Kidney (tissue), 14 donors: ENCODE measurements around the gene SMIM5. TPM values are rescaled to one million over a fixed set of nuclear protein-coding genes. Genes with fewer than 3 reads are reported as not detected.

Experiments used
- DNase-seq, 5 donors: peaks; one replicate each; pipeline ENCODE4 v3.0.0-alpha.2; 2013 to 2020
- FAIRE-seq: peaks from 2 replicates; lab custom pipeline; 2012; peaks lifted over from hg19 to GRCh38; lab: Jason Lieb, UNC
- H3K27ac ChIP-seq, 2 donors: one replicate each; pipeline ENCODE4 v1.7.0; 2013; ENCODE audit warnings: low read depth in 2 of 2, low read length in 2 of 2, inconsistent platforms in 1 of 2
- H3K27me3 ChIP-seq: one replicate; pipeline ENCODE4 v1.7.1; 2013; ENCODE audit warnings: low read length, inconsistent platforms; ENCODE audit not compliant: control insufficient read depth, insufficient read depth
- H3K36me3 ChIP-seq, 3 donors: one replicate each; pipeline versions ENCODE4 v1.7.0 to v1.7.1; 2013; ENCODE audit warnings: low read length in 3 of 3, control low read depth in 1 of 3, inconsistent platforms in 1 of 3; ENCODE audit not compliant: insufficient read depth in 3 of 3, control insufficient read depth in 2 of 3
- H3K4me1 ChIP-seq, 3 donors: one replicate each; pipeline versions ENCODE4 v1.7.0 to v1.7.1; 2013; ENCODE audit warnings: low read length in 3 of 3, inconsistent platforms in 1 of 3, low read depth in 1 of 3; ENCODE audit not compliant: control insufficient read depth in 2 of 3, insufficient read depth in 2 of 3
- H3K4me3 ChIP-seq, 3 donors: one replicate each; pipeline versions ENCODE4 v1.7.0 to v1.8.1; 2013; ENCODE audit warnings: low read length in 3 of 3, control low read depth in 1 of 3, inconsistent platforms in 1 of 3
- H3K9ac ChIP-seq, 3 donors: one replicate each; pipeline versions ENCODE4 v1.7.0 to v1.7.1; 2013; ENCODE audit warnings: low read length in 3 of 3, control low read depth in 1 of 3, inconsistent platforms in 1 of 3
- H3K9me3 ChIP-seq, 3 donors: one replicate each; pipeline versions ENCODE4 v1.7.0 to v1.7.1; 2013; ENCODE audit warnings: low read length in 3 of 3, control low read depth in 1 of 3, inconsistent platforms in 1 of 3; ENCODE audit not compliant: control insufficient read depth in 2 of 3, insufficient read depth in 1 of 3
- intact Hi-C: fragments of 100-400 bp; cut with DNase I; formaldehyde crosslinking; loops from one replicate; pipeline ENCODE4 v1.11.1; 2022
- polyA plus RNA-seq: library from polyadenylated mRNA; stranded (reverse); fragments of 350-450 nt; fragmentation: Illumina TruSeq; extraction: RNeasy Lipid Tissue Mini Kit (QIAGEN cat#74804); gene quantifications from one replicate; pipeline ENCODE4 v1.2.3, GENCODE V29; 2014; ENCODE audit warnings: low read depth, low replicate concordance; ENCODE audit not compliant: insufficient read depth
- total RNA-seq: library from RNA; stranded (reverse); fragmentation: NEBNext Ultra II Directional; extraction: Animal tissue kit (Norgen Biotek cat#: 25700); gene quantifications from one replicate; pipeline ENCODE4 v1.2.1, GENCODE V29; 2021
- TF ChIP-seq, protein P1 (sequence below): IDR thresholded peaks from 3 replicates; pipeline ENCODE4 v1.5.1; 2012; ENCODE audit warnings: mild to moderate bottlenecking, moderate library complexity, borderline replicate concordance; ENCODE audit not compliant: insufficient read depth; ENCODE audit errors: extremely low read depth
- donor health status: control.
- donor health status: control.
- donor health status: control.
- donor health status: control.
- donor health status: control.
- donor health status: DM: yes; HTN: yes; CAD: no.
- donor health status: Normal renal cell carcinoma (clear cell type).

SMIM5 gene
- total and polyA plus RNA-seq, 2 donors from 2014 or later, result 8.0 to 63.0 TPM

DNA sequence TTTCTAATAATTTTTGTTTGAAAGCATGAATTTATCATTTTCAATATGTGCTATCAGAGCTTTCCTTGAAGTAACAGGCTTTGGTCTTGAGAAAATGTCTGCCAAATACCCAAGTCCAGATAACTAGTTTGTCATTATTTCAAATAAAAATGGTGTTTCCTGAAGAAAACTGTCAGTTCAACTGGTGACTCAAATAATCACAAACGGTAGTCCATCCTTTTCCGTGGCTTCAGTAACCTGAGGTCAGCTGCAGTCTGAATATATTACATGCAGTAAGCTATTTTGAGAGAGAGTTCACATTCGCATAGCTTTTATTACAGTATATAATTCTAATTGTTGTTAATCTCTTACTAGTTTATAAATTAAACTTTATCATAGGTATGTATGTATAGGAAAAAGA is 43.2 kb downstream of the SMIM5 start:
- peaks cover 0 to 35% (median 16%) of the 10 kb centered on the region in 3 donors for H3K36me3 ChIP-seq
- no peak for DNase-seq
- H3K9ac ChIP-seq, result no peak overlapping the region
- no peaks in the 10 kb centered on the region for H3K9me3 ChIP-seq
- no peak overlapping the region for H3K4me3 ChIP-seq
- FAIRE-seq, result no peak
- H3K27me3 ChIP-seq, result no peaks in the 10 kb centered on the region
- no peak overlapping the region for H3K27ac ChIP-seq
- H3K4me1 ChIP-seq, result no peaks in the 10 kb centered on the region
- TF ChIP-seq, protein P1, sequence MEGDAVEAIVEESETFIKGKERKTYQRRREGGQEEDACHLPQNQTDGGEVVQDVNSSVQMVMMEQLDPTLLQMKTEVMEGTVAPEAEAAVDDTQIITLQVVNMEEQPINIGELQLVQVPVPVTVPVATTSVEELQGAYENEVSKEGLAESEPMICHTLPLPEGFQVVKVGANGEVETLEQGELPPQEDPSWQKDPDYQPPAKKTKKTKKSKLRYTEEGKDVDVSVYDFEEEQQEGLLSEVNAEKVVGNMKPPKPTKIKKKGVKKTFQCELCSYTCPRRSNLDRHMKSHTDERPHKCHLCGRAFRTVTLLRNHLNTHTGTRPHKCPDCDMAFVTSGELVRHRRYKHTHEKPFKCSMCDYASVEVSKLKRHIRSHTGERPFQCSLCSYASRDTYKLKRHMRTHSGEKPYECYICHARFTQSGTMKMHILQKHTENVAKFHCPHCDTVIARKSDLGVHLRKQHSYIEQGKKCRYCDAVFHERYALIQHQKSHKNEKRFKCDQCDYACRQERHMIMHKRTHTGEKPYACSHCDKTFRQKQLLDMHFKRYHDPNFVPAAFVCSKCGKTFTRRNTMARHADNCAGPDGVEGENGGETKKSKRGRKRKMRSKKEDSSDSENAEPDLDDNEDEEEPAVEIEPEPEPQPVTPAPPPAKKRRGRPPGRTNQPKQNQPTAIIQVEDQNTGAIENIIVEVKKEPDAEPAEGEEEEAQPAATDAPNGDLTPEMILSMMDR, result no peak
- intact Hi-C loops, result no loop called here

DNA sequence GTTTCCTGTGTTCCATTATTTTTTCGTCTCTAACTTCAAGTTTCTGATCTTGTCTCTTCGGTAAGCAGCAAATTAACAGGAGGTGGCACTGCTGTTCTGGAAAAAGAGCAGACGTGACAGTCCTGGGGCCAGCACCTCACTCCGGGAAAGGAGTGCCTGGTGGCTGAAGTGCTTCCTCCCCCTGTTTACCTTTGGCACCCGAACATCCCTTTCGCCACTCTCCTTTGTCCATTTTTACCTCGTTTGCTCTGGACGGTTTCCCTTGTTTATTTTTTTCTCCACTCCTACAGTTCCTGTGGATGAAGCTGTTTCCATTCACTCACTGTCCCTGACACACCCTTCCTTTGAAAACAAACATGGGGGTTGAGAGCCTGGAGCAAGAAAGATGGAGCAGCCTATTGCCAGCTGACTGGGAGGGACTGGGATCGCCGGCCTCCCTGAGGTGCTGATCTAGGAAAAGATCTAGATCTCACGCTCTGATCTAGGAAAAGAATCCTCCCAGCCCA is 46.5 kb downstream of the SMIM5 start:
- no peak overlapping the region for H3K4me3 ChIP-seq
- no peak overlapping the region for H3K27ac ChIP-seq
- no peaks in the 10 kb centered on the region for H3K9me3 ChIP-seq
- peak in 1 of 5 donors; percentile 77 for DNase-seq
- TF ChIP-seq, protein P1, result peak; percentile 21
- peaks cover 0 to under 1% (median 0%) of the 10 kb centered on the region in 3 donors for H3K4me1 ChIP-seq
- FAIRE-seq, result no peak
- H3K9ac ChIP-seq, result no peak overlapping the region
- peaks cover 0 to 11% (median 10%) of the 10 kb centered on the region in 3 donors for H3K36me3 ChIP-seq
- no peaks in the 10 kb centered on the region for H3K27me3 ChIP-seq
- intact Hi-C loops, result loop anchor here (10.0 kb wide), 1 partner anchor 55 kb away; no protein-coding TSS in a partner anchor

GRCh38 chr17:75680431-75680830 is 47.2 kb downstream of the SMIM5 start:
- H3K4me3 ChIP-seq, result no peak overlapping the region

More at GRCh38 chr17:75680431-75680830, 47.2 kb downstream of the SMIM5 start:
- H3K9ac ChIP-seq, result no peak overlapping the region
- intact Hi-C loops, result loop anchor here (10.0 kb wide), 1 partner anchor 54 kb away; no protein-coding TSS in a partner anchor
- H3K9me3 ChIP-seq, result no peaks in the 10 kb centered on the region
- FAIRE-seq, result no peak
- TF ChIP-seq, protein P1, result no peak
- H3K36me3 ChIP-seq, result peaks cover 0 to 12% (median 11%) of the 10 kb centered on the region in 3 donors
- H3K27ac ChIP-seq, result no peak overlapping the region
- no peaks in the 10 kb centered on the region for H3K27me3 ChIP-seq
- no peak for DNase-seq
- peaks cover 0 to 4% (median 2%) of the 10 kb centered on the region in 3 donors for H3K4me1 ChIP-seq
